ENCODE results near the gene LYRM7.
A peak's percentile ranks its signal among the peaks of the same experiment; 100 is the strongest.
"Not testable (repeated sequence)": the region's sequence is repeated elsewhere in the genome, so short reads cannot be mapped to it uniquely, and the experiment has no call there.

The LYRM7 gene

DNA sequence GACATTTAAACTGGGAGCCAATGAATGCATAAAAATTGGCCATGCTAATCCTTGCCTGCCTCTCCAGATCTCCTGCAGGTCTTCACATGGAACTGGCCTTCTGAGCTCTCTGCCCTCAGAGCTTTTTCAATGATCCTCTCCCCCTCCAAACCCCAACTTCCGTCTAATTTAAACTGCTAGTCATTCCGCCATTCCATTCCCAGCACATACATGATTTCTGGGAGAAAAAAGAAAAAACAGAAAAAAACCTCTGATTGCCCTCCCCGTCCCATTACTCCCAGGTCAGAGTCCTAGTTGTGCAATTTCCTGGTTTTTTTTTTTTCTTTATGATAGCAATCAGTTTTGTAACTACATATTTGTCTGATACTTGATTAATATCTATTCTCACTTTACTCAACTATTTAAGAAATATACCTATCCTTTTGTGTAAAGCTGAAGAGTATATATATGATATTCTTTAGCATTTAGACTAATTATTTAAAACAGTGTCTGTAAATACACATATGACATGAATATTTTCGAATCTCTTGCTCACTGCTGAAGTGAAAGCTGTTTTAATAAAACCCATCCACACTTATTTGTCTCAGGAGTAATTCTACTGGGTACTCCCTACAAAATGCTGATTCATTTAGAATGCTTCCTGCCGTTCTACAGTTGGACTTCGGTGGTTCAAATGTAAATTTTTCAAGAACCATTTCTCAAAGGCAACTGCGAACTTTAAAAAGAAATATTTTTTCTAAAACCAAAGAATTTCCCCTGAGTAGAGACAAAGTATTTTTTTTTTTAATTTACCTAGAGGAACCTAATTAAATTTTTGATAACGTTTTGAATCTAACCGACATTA is 7.2 kb upstream of the LYRM7 start:
- Mint-ChIP-seq H3K36me3 (peaks cover 21% of the 10 kb centered on the region), H3K27me3 (no peaks in the 10 kb centered on the region), H3K9me3 (no peaks in the 10 kb centered on the region), H3K4me1 (peaks cover 21% of the 10 kb centered on the region), H3K27ac (peak overlapping the region; percentile 95), H3K4me3 (peak overlapping the region; percentile 71)
- no peak for ATAC-seq (ENCODE audit: low read depth)
- no peak for DNase-seq (ENCODE audit: low spot score in 2 of 2)

DNA sequence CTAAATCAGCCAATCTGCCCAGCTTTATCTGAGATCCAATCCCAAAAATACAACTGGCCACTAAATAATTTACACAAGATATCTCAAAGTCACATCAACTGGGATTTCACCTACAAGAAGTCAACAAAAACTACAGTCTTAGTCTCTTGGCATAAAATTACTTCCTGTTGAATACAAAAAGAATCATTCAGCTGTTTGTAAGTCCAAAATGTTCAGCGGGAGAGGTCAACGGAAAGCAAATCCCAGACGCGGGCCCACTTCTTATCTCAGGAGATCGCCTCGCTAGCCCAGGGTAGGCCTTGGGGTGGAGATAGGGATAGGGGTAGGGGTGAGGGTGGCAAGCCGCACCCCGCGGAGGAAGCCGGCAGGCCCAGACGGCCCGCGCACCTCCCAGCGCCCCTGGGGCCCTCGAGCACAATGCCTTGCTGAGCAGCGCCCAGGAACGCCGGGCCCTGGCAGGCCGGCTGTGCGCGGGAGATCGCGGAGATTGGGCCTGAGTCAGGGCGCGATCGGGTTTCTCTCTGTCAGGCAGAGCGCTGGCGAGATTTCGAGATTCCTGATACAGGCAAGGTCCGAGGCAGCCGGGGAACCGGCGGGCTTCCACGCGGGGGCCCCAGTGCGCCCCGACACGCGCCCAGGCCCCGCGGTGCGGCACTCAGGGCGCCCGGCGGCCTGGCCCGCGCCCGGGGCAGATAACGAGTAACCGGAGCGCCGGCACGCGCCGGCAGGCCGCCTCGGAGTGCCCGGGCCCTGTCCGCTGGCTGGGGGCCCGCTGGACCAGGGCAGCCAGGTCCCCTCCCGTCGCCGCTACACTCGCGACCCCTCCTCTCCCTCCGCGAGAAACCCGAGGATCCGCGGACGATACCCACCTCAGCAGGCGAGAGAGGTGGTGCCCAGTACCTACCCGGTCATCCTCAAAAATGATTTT is 6.3 kb upstream of the LYRM7 start:
- H3K4me1 Mint-ChIP-seq: peaks cover 18% of the 10 kb centered on the region
- DNase-seq (ENCODE audit: low spot score in 2 of 2): peak; percentile 77 to 78
- H3K27me3 Mint-ChIP-seq: no peaks in the 10 kb centered on the region
- H3K27ac Mint-ChIP-seq: peak overlapping the region; percentile 95
- H3K36me3 Mint-ChIP-seq: peaks cover 12% of the 10 kb centered on the region
- peak overlapping the region; percentile 96 for H3K4me3 Mint-ChIP-seq
- ATAC-seq (ENCODE audit: low read depth): peak; percentile 76
- no peaks in the 10 kb centered on the region for H3K9me3 Mint-ChIP-seq

DNA sequence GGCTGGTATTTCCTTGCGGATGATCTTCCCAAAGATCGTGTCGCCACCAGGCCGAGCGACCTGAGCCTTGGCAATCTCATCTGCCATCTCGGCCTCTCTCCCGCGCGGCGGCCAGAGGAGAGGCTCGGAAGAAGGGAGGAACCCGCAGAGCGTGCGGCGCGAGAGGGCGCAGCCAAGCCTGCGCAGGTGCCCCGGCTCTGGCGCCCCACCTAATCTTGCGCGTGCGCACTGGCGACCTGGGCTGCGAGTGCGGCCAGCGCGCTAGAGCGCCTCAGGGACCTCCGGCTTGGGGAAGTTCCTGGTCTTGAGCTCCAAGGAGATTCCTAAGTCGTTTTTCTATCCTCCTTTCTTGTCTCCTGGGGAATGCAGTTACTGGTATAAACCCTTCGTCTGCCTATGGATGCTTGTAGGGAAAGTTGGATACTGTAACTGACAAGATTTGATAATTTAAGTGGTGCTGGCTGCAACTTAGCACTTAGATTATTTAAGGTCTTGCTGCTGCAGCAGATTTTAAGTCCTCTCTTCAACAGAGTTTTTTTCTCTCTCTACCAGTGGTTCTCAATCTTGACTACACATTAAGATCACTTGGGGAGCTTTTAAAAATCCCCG is 5.5 kb upstream of the LYRM7 start, which contains the start of gene HINT1:
Gene HINT1 (minus strand): TSS at position 138 of the 609 bp plus-strand sequence. CDS start 51 bp downstream, at position 87.
- DNase-seq (ENCODE audit: low spot score in 2 of 2) (peak; percentile 90 to 93), ATAC-seq (ENCODE audit: low read depth) (peak; percentile 79)
- no peaks in the 10 kb centered on the region for H3K27me3 Mint-ChIP-seq
- no peaks in the 10 kb centered on the region for H3K9me3 Mint-ChIP-seq
- peak within 1 kb of the TSS; percentile 95 for H3K27ac Mint-ChIP-seq
- peaks cover 9% of the 10 kb centered on the region for H3K36me3 Mint-ChIP-seq
- peak within 1 kb of the TSS; percentile 96 for H3K4me3 Mint-ChIP-seq
- peaks cover 18% of the 10 kb centered on the region for H3K4me1 Mint-ChIP-seq

DNA sequence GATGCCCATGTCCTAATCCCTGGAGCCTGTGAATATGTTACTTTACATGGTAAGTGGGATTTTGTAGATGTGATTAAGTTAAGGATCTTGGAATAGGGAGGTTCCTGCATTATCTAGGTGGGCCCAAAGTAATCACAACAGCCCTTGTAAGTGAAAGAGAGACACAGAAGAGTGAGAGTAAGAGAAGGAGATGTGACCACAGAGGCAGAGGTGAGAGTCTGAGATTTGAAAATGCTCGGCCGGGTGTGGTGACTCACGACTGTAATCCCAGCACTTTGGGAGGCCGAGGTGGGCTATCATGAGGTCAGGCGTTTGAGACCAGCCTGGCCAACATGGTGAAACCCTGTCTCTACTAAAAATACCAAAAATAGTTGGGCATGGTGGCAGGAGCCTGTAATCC is 3.1 kb upstream of the LYRM7 start:
- H3K4me3 Mint-ChIP-seq: no peak overlapping the region
- ATAC-seq (ENCODE audit: low read depth): no peak
- H3K27ac Mint-ChIP-seq: no peak overlapping the region
- peaks cover 27% of the 10 kb centered on the region for H3K4me1 Mint-ChIP-seq
- no peak for DNase-seq (ENCODE audit: low spot score in 2 of 2)
- H3K36me3 Mint-ChIP-seq: peaks cover 3% of the 10 kb centered on the region
- no peaks in the 10 kb centered on the region for H3K27me3 Mint-ChIP-seq
- no peaks in the 10 kb centered on the region for H3K9me3 Mint-ChIP-seq

DNA sequence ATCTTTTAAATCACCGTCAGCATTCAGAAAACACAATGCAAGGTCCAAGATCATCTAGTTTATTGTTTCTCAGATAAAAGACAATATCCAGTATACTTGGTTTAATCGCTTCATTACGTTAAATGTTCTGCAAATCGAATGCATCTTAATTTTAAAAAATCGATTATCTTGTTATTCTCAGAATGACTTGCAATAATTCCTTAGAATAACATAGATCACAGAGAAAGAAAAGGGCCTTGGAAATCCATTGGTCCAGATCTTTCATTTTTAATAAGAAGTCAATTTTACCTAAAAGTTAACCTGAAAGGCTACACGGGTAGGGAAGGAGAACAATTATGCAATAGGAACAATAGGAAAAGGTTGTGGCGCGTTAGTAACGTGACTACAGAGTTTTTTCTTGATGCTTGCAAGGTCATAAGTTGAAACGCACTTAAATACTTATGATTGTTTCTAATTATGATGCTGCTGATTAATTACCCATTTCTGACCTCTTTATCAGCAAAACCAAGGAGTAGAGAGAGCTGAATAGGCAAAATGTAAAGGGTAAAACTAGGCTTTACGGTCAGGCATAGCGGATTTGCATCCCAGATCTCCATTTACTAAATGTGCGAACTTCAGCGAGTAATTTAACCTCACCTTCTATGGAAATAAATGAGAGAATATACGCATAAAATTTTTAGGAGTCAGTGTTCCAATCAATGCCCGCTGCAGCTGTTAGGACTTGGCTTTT is 769 bp upstream of the LYRM7 start:
- Mint-ChIP-seq H3K27me3 (no peaks in the 10 kb centered on the region), H3K36me3 (no peaks in the 10 kb centered on the region), H3K9me3 (no peaks in the 10 kb centered on the region), H3K4me3 (peak overlapping the region; percentile 97), H3K4me1 (peaks cover 25% of the 10 kb centered on the region), H3K27ac (peak overlapping the region; percentile 93)
- DNase-seq (ENCODE audit: low spot score in 2 of 2): no peak
- ATAC-seq (ENCODE audit: low read depth): no peak

DNA sequence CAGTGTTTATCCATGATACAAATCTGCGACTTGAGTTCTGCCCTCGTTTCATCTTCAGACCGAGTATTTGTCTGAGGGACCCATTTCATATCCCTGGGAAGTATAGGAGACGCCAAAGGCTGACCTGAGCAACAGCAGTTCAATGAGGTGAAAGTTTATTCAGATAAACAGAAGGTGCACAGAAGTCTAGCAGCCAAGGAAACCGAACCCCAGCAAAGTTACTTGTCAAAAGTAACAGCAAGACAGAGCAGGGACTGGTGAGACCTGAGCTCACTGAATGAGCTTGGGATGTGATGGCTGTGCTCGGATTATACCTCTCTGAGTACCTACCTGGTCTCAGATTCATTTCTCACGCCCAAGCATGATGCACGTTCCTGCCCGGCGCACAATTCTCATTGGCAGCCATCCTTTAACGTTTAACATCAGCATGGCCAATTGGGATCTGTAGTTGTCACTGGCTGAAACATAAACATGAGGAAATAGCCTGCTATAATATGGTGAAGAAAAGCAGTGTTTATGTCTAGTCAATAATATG is 599 bp downstream of the LYRM7 start:
- ATAC-seq (ENCODE audit: low read depth) (no peak), DNase-seq (ENCODE audit: low spot score in 2 of 2) (no peak)
- Mint-ChIP-seq H3K27me3 (no peaks in the 10 kb centered on the region), H3K36me3 (no peaks in the 10 kb centered on the region), H3K4me3 (peak overlapping the region; percentile 97), H3K9me3 (no peaks in the 10 kb centered on the region), H3K27ac (peak overlapping the region; percentile 93), H3K4me1 (peaks cover 24% of the 10 kb centered on the region)

DNA sequence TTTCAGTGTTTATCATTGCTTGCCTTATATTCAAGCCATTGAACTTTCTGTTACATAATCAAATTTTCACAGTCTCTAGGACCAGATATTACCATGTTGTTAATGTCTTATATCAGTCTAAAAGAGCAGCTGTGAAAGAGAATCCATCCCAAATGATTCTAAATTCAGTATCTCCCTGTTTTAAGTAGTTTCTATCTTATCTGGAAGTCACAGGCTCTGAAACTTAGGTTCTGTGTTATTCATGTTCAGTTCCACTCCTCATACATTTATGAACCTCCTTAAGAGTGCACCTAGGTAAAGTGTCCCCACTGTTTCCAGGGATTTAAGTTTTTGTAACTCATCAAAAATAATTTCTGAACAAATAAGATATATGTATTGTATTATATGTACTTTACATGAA is 9.7 kb downstream of the LYRM7 start:
- Mint-ChIP-seq H3K36me3 (peaks cover 11% of the 10 kb centered on the region), H3K4me1 (peaks cover 12% of the 10 kb centered on the region), H3K9me3 (no peaks in the 10 kb centered on the region), H3K27ac (no peak overlapping the region), H3K4me3 (no peak overlapping the region), H3K27me3 (no peaks in the 10 kb centered on the region)
- ATAC-seq (ENCODE audit: low read depth) (no peak), DNase-seq (ENCODE audit: low spot score in 2 of 2) (no peak)

DNA sequence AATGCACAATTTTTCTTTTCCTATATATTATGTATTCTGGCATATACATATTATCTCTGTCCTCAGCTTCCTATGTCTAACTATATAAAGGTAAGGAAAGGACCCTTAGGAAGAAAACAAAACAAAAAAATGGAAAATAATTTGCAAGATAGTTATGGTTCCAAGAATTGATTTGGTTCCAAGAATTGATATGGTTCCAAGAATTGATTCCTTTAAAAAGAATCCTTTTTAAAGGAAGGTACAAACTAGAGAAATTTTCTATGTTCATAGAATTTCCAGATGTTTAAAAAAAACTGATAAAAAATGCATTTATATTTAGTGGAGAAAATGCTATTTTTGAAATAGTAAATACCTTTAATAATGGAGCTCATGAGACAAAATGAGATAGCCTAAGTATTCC is 12.1 kb downstream of the LYRM7 start:
- ATAC-seq (ENCODE audit: low read depth) (no peak), DNase-seq (ENCODE audit: low spot score in 2 of 2) (no peak)
- Mint-ChIP-seq H3K36me3 (peaks cover 11% of the 10 kb centered on the region), H3K27me3 (no peaks in the 10 kb centered on the region), H3K9me3 (no peaks in the 10 kb centered on the region), H3K27ac (no peak overlapping the region), H3K4me3 (no peak overlapping the region), H3K4me1 (peaks cover 4% of the 10 kb centered on the region)

DNA sequence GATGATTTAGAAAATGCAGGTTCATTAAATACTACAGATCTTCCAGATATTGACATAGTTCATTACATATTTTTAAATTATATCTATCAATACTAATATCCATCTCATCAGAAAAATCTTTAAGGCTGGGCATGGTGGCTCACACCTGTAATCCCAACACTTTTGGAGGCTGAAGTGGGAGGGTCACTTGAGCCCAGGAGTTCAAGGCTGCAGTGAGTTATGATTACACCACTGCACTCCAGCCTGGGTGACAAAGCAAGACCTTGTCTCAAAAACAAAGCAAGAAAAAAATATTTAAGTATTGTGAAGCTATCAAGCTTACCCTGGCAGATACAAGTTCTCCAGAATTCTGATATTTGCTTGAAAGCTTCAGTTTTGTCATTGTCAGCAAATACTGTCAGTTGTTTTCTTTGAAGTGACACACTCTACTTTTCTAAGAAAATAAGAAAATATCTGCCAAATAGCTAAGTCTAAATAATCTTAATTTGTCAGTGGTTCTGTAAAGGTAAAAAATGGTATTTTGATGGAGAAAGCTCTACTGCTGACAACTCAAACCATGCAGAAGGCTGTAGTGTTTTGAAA is 14.9 kb downstream of the LYRM7 start:
- Mint-ChIP-seq H3K27ac (no peak overlapping the region), H3K4me3 (no peak overlapping the region), H3K9me3 (no peaks in the 10 kb centered on the region), H3K36me3 (peaks cover 15% of the 10 kb centered on the region), H3K27me3 (no peaks in the 10 kb centered on the region), H3K4me1 (peaks cover 2% of the 10 kb centered on the region)
- DNase-seq (ENCODE audit: low spot score in 2 of 2) (no peak), ATAC-seq (ENCODE audit: low read depth) (no peak)

DNA sequence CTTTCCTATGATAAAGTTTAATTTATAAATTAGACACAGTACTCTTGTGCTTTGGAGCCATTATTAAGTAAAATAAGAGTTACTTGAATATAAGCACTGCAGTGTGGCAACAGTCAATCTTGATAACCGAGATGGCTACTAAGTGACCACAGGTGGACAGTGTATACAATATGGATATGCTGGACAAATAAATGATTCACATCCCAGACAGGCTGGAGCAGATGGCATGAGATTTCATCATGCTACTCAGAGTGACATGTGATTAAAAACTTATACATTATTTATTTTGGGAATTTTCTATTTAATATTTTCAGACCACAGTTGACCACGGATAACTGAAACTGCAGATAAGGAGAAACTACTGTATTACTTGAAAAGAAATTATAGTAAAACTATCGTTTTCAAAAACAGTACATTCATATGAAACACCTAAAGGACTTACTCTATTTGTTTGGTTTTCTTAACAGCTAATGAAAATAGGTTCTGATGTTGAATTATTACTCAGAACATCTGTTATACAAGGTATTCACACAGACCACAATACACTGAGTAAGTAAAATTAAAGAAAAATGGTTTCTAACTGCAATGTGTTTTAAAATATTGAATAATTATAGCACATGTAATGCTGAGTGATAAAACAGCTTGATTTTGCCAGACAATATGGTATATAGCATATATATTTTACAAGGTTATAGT is 16.0 kb downstream of the LYRM7 start:
- peaks cover 2% of the 10 kb centered on the region for H3K4me1 Mint-ChIP-seq
- H3K27me3 Mint-ChIP-seq: no peaks in the 10 kb centered on the region
- no peak overlapping the region for H3K4me3 Mint-ChIP-seq
- peaks cover 17% of the 10 kb centered on the region for H3K36me3 Mint-ChIP-seq
- no peak for ATAC-seq (ENCODE audit: low read depth)
- no peak overlapping the region for H3K27ac Mint-ChIP-seq
- no peaks in the 10 kb centered on the region for H3K9me3 Mint-ChIP-seq
- no peak for DNase-seq (ENCODE audit: low spot score in 2 of 2)

DNA sequence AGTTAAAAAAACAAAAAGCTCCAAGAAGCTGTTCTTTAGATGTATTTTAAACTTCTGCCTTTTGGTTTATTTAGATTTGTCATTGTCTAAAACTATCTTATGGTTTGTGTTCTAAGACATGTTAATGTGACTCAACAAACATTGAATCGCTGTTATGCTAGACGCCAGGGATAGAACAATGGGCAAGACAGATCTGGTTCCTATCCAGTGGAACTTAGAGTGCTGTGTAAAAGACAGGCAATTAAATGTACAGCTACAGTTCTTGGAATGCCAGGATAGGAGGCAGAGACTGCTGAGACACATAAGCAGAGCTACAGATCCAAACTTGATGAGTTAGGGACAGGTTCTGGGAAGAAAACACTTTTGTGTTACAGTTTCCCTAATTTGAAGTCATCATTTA is 22.4 kb downstream of the LYRM7 start:
- H3K4me3 Mint-ChIP-seq: no peak overlapping the region
- no peak overlapping the region for H3K27ac Mint-ChIP-seq
- DNase-seq (ENCODE audit: low spot score in 2 of 2): no peak
- peaks cover 10% of the 10 kb centered on the region for H3K36me3 Mint-ChIP-seq
- no peak for ATAC-seq (ENCODE audit: low read depth)
- H3K9me3 Mint-ChIP-seq: no peaks in the 10 kb centered on the region
- H3K27me3 Mint-ChIP-seq: no peaks in the 10 kb centered on the region
- H3K4me1 Mint-ChIP-seq: no peaks in the 10 kb centered on the region

DNA sequence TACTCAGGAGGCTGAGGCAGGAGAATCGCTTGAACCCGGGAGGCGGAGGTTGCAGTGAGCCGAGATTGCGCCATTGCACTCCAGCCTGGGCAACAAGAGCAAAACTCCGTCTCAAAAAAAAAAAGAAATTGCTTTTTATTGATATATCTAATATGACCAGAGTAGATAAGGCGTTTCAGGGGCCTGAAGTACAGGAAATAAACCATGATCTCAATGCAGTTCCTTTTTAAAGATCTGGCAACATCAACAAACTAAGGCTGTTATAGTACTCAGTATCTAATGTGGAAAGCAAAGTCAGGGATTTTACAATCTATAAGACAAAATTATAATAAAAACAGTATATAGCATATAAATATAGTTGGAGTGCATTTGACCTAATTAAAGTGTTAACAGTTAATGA is 23.2 kb downstream of the LYRM7 start:
- not testable (repeated sequence) for H3K27me3 Mint-ChIP-seq; H3K4me1 Mint-ChIP-seq; H3K9me3 Mint-ChIP-seq; H3K27ac Mint-ChIP-seq; H3K4me3 Mint-ChIP-seq; H3K36me3 Mint-ChIP-seq; ATAC-seq (ENCODE audit: low read depth); DNase-seq (ENCODE audit: low spot score in 2 of 2)

All from memory B cell (primary cell).